Heart right ventricle (tissue), 16 donors: ENCODE results near the gene RNF40. TPM values are rescaled to one million over a fixed set of nuclear protein-coding genes. Genes with fewer than 3 reads are reported as not detected.

Experiments
- ATAC-seq, 8 donors: fragments of 200-7000 bp; cut with Tn5 transposase; one replicate each; pipeline ENCODE4 v1.9.1; 2020; ENCODE audit warnings: mild to moderate bottlenecking in 8 of 8, moderate library complexity in 8 of 8, moderate number of reproducible peaks in 1 of 8
- DNase-seq, 2 donors: peaks; one replicate each; pipeline ENCODE4 v3.0.0-alpha.2; 2020
- H3K27ac ChIP-seq, 10 donors: fragments of 200-600 bp; sonication (generic) in 2 of 10; one replicate each; pipeline versions ENCODE4 v1.5.0 to v1.8.0; 2020 to 2022; ENCODE audit warnings: mild to moderate bottlenecking in 3 of 10
- H3K27me3 ChIP-seq, 7 donors: fragments of 200-600 bp; one replicate each; pipeline ENCODE4 v1.8.0; 2021 to 2022; ENCODE audit warnings: mild to moderate bottlenecking in 2 of 7
- H3K36me3 ChIP-seq, 9 donors: fragments of 200-600 bp; sonication (generic) in 1 of 9; one replicate each; pipeline versions ENCODE4 v1.5.0 to v1.8.0; 2020 to 2022; ENCODE audit warnings: mild to moderate bottlenecking in 2 of 9
- H3K4me1 ChIP-seq, 9 donors: fragments of 200-600 bp; sonication (generic) in 1 of 9; one replicate each; pipeline versions ENCODE4 v1.5.0 to v1.8.0; 2020 to 2022; ENCODE audit warnings: mild to moderate bottlenecking in 4 of 9
- H3K4me3 ChIP-seq, 10 donors: fragments of 200-600 bp; sonication (generic) in 2 of 10; one replicate each; pipeline versions ENCODE4 v1.5.0 to v1.8.0; 2020 to 2022; ENCODE audit warnings: mild to moderate bottlenecking in 7 of 10, moderate library complexity in 2 of 10
- H3K9me3 ChIP-seq, 11 donors: fragments of 200-600 bp in 10 of 11; sonication (generic) in 2 of 11; one replicate each; pipeline versions ENCODE4 v1.5.0 to v1.8.0; 2013 to 2022; ENCODE audit warnings: mild to moderate bottlenecking in 2 of 11, control low read depth in 1 of 11, moderate library complexity in 1 of 11
- CTCF ChIP-seq, 9 donors: fragments of 200-600 bp; sonication (generic) in 2 of 9; IDR thresholded peaks; one replicate each; pipeline versions ENCODE4 v1.5.0 to v1.8.0; 2021 to 2022; ENCODE audit warnings: antibody characterized with exemption in 9 of 9, mild to moderate bottlenecking in 5 of 9, moderate library complexity in 1 of 9
- WGBS, 2 donors: extraction: QIAGEN DNeasy Blood & Tissue Kit; methylation state at CpG; one replicate each; pipeline ENCODE4 v1.1.7; 2013; ENCODE audit warnings: inconsistent platforms in 1 of 2; 5-methylcytosine and 5-hydroxymethylcytosine counted together
- intact Hi-C, 10 donors: fragments of 100-400 bp; cut with DNase I; formaldehyde crosslinking; loops; one replicate each; pipeline versions ENCODE4 v1.11.1 to v1.14.2; 2022
- polyA plus RNA-seq, 2 donors: library from polyadenylated mRNA; stranded (reverse); fragments of 200-250 nt; gene quantifications; one replicate each; pipeline ENCODE4 v1.2.3, GENCODE V29; 2013
- total RNA-seq, 10 donors: library from RNA; stranded (reverse); fragmentation: NEBNext Ultra II Directional in 3 of 10; extraction: Animal tissue kit (Norgen Biotek cat#: 25700) in 3 of 10; gene quantifications; one replicate each; pipeline versions ENCODE4 v1.2.1 to v1.2.4, GENCODE V29; 2021 to 2023
- donor health status: Arrhythmogenic right ventricular cardiomyopathy.
- donor health status: ischemic (EF 13 %, LVEDD 7.1; RV severe dilation, severe dysfunction).
- donor health status: healthy with polysubstance abuse.
- donor health status: DM: no; HTN: yes; CAD: no.
- donor health status: DM: no; HTN: no; CAD: no.
- donor health status: ischemic (EF 25% LVEDD 6.9; RV normal size, moderate dysfunction).
- donor health status: ischemic (EF 25% LVEDD 5.7; RV mildly dilated, moderate dysfunction).
- donor health status: healthy.
- donor health status: DM: yes; HTN: yes; CAD: no.
- donor health status: Ischemic cardiomyopathy.
- donor health status: ischemic (EF 35%, LVEDD 5.7; RV mildly dilated, moderate dysfunction).
- donor health status: nonischemic (EF 11% LVEDD 7.7; RV severe dilation, severe dysfunction).
- donor health status: DM: yes; HTN: yes; CAD: no.
- donor health status: PGD.
- donor health status: ischemic (EF 29% LVEDD 5.4; RV normal size, mild dysfunction).
- donor health status: nonischemic (EF 23%, LVEDD 6.1; RV moderate dilation, normal function).

RNF40 gene
- total and polyA plus RNA-seq, 12 donors: 33.0 to 69.9 (median 42.6) TPM

- intact Hi-C loops: no loop called here
- H3K27ac ChIP-seq: peak overlapping the region in 1 of 10 donors; percentile 30
- TF ChIP-seq CTCF (IDR thresholded peaks at IDR 0.05): no peak
- WGBS, 2 donors: 92 to 94% methylated on average over 14 of the region's 14 CpGs
- H3K4me3 ChIP-seq: no peak overlapping the region
- ATAC-seq: no peak
- H3K9me3 ChIP-seq: no peaks in the 10 kb centered on the region
- peaks cover 8 to 81% (median 68%) of the 10 kb centered on the region in 9 donors for H3K36me3 ChIP-seq
- DNase-seq: no peak
- no peaks in the 10 kb centered on the region for H3K27me3 ChIP-seq
- peaks cover 10 to 44% (median 29%) of the 10 kb centered on the region in 9 donors for H3K4me1 ChIP-seq
These were observed 9.6 kb downstream of the RNF40 start for GRCh38 chr16:30771726-30772125.

GRCh38 chr16:30773826-30774225 is 11.7 kb downstream of the RNF40 start:
- Histone ChIP-seq H3K9me3 (no peaks in the 10 kb centered on the region), H3K36me3 (peaks cover 0 to 60% (median 51%) of the 10 kb centered on the region in 9 donors), H3K4me1 (peaks cover 9 to 46% (median 30%) of the 10 kb centered on the region in 9 donors), H3K27me3 (no peaks in the 10 kb centered on the region), H3K4me3 (no peak overlapping the region), H3K27ac (peak overlapping the region in 1 of 10 donors; percentile 93)
- no peak for TF ChIP-seq CTCF (IDR thresholded peaks at IDR 0.05)
- ATAC-seq (no peak), DNase-seq (no peak)
- intact Hi-C loops: no loop called here
- WGBS, 2 donors: 82 to 84% methylated on average over 14 of the region's 14 CpGs

GRCh38 chr16:30774367-30775130 is 12.4 kb downstream of the RNF40 start:
- DNase-seq (peak in 1 of 2 donors; percentile 42), ATAC-seq (peak; percentile 5 to 64 (median 48))
- Histone ChIP-seq H3K27me3 (no peaks in the 10 kb centered on the region), H3K4me1 (peaks cover 9 to 46% (median 30%) of the 10 kb centered on the region in 9 donors), H3K36me3 (peaks cover 0 to 53% (median 44%) of the 10 kb centered on the region in 9 donors), H3K4me3 (peak overlapping the region; percentile 52 to 86 (median 78)), H3K9me3 (no peaks in the 10 kb centered on the region), H3K27ac (peak overlapping the region; percentile 83 to 97 (median 93))
- intact Hi-C loops: loop anchor here in 1 of 10 donors (5.0 kb wide), 1 partner anchor 38 kb away; no protein-coding TSS in a partner anchor
- WGBS, 2 donors: 44 to 46% methylated on average over 8 of the region's 8 CpGs
- TF ChIP-seq CTCF (IDR thresholded peaks at IDR 0.05): no peak

- WGBS, 2 donors: 5 to 10% methylated on average over 15 of the region's 15 CpGs
- H3K27me3 ChIP-seq: no peaks in the 10 kb centered on the region
- H3K4me1 ChIP-seq: peaks cover 9 to 46% (median 30%) of the 10 kb centered on the region in 9 donors
- H3K27ac ChIP-seq: peak overlapping the region; percentile 83 to 97 (median 93)
- peaks cover 0 to 51% (median 39%) of the 10 kb centered on the region in 9 donors for H3K36me3 ChIP-seq
- no peaks in the 10 kb centered on the region for H3K9me3 ChIP-seq
- no peak for DNase-seq
- peak overlapping the region; percentile 52 to 86 (median 78) for H3K4me3 ChIP-seq
- no peak for ATAC-seq
- no peak for TF ChIP-seq CTCF (IDR thresholded peaks at IDR 0.05)
- intact Hi-C loops: loop anchor here in 1 of 10 donors (5.0 kb wide), 1 partner anchor 37 kb away; no protein-coding TSS in a partner anchor
These were observed 12.9 kb downstream of the RNF40 start for GRCh38 chr16:30775131-30775391.
